Stomach smooth muscle (tissue), 2 donors: ENCODE measurements around the gene RACGAP1.

ENCODE experiments used
- H3K27ac ChIP-seq: one replicate; pipeline ENCODE4 v1.7.0; 2013; ENCODE audit warnings: mild to moderate bottlenecking, low read length, inconsistent platforms
- H3K27me3 ChIP-seq, 2 donors: one replicate each; pipeline ENCODE4 v1.7.0; 2013; ENCODE audit warnings: low read length in 2 of 2; ENCODE audit not compliant: insufficient read depth in 2 of 2, control insufficient read depth in 1 of 2
- H3K36me3 ChIP-seq, 2 donors: one replicate each; pipeline ENCODE4 v1.7.0; 2013; ENCODE audit warnings: low read length in 2 of 2; ENCODE audit not compliant: control insufficient read depth in 2 of 2, insufficient read depth in 2 of 2
- H3K4me1 ChIP-seq: one replicate; pipeline ENCODE4 v1.7.0; 2013; ENCODE audit warnings: low read length; ENCODE audit not compliant: control insufficient read depth, insufficient read depth
- H3K4me3 ChIP-seq, 2 donors: one replicate each; pipeline ENCODE4 v1.7.0; 2013; ENCODE audit warnings: low read length in 2 of 2
- H3K9ac ChIP-seq, 2 donors: one replicate each; pipeline ENCODE4 v1.7.0; 2013; ENCODE audit warnings: low read length in 2 of 2, mild to moderate bottlenecking in 1 of 2
- H3K9me3 ChIP-seq, 2 donors: one replicate each; pipeline ENCODE4 v1.7.0; 2013; ENCODE audit warnings: low read length in 2 of 2; ENCODE audit not compliant: control insufficient read depth in 2 of 2
- donor health status: healthy.
- donor health status: Pancreatic carcinoma.

Gene RACGAP1

GRCh38 chr12:49961111-49961922 lies 64.0 kb downstream of the RACGAP1 start, which contains the start of gene AQP5:
Gene AQP5 (plus strand): TSS chr12:49961872. CDS start chr12:49962018, 146 bp downstream.
- Histone ChIP-seq H3K9ac (no peak within 1 kb of the TSS), H3K9me3 (no peaks in the 10 kb centered on the region), H3K4me3 (peak within 1 kb of the TSS in 1 of 2 donors; percentile 57), H3K36me3 (no peaks in the 10 kb centered on the region), H3K27me3 (peaks cover 32 to 45% of the 10 kb centered on the region in 2 donors), H3K4me1 (peaks cover 6% of the 10 kb centered on the region), H3K27ac (no peak within 1 kb of the TSS)

DNA sequence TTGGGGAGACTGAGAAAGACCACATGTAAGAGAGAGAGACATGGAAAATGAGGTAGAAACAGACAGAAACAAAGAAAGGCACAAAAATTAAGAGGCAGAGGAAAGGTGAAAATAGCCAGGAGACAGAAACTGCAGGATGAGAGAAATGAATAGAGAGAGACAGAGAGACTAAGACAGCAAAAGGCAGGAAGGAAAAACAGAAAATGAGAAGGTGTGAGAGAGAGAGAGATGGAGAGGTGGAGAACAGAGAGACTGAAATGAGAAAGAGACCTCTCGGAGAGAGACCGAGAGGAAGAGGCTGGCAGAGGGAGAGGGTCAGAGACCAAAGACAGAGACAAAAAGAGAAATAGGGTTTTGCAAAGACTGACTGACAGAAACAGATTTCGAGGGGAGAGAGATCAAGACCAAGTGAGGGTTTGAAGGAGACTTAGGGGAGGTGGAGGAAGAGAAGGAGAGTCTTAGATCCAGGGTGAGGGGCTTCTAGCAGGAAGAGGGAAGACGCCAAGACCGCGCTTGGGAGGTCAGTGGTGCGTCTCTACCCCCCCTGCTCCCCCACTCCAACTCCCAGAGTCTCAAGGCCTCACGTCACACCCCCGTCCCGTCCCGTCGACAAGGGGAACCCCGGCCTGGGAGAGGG lies 64.7 kb downstream of the RACGAP1 start:
- H3K4me3 ChIP-seq, result peak overlapping the region in 1 of 2 donors; percentile 57

DNA sequence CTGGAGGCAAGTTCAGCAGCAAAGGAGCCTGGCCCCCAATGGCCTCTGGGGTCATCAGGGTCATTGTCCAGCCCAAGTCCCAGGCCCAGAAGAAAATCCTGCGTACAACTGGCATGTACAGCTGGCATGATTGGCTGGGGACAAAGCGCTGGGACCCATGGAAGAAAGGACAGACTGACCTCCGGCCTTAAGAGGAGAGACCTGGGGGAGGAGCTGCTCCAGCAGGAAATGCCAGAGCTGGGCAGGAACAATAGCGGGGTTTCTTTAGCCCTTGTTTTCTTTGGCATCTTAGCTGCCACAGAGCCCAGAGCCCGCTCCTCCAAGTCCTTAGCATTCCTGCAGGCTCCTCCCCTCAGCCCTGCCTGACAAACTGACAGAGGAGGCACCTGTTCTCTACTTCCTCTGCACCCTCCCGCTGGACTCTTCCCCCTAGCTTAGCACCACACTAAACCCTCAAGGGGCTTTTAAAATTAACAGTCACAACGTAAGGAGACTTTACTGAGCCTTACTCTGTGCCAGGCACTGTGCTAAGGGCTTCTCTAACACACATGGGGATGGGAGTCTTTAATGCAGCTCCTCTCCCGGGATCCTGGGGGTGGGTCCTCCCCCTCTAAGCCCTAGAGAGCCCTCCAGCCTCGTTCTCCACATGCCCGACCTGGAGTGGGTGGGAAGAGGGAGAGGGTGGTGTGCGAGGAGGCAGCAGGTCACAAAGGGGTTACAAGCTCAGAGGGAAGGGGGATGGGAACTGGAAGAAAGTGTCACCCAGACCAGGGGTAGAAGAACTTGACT lies 65.4 kb downstream of the RACGAP1 start:
- peaks cover 40 to 56% of the 10 kb centered on the region in 2 donors for H3K27me3 ChIP-seq
- H3K9ac ChIP-seq, result no peak overlapping the region

More for the DNA sequence above, 64.7 kb downstream of the RACGAP1 start:
- H3K4me1 ChIP-seq, result peaks cover 6% of the 10 kb centered on the region
- no peaks in the 10 kb centered on the region for H3K9me3 ChIP-seq
- H3K36me3 ChIP-seq, result no peaks in the 10 kb centered on the region
- H3K9ac ChIP-seq, result no peak overlapping the region
- H3K27ac ChIP-seq, result no peak overlapping the region
- peaks cover 37 to 49% of the 10 kb centered on the region in 2 donors for H3K27me3 ChIP-seq

GRCh38 chr12:49957570-49957967 lies 67.7 kb downstream of the RACGAP1 start:
- no peak overlapping the region for H3K27ac ChIP-seq
- no peak overlapping the region for H3K9ac ChIP-seq
- H3K27me3 ChIP-seq, result peaks cover 55 to 71% of the 10 kb centered on the region in 2 donors
- H3K4me3 ChIP-seq, result no peak overlapping the region
- no peaks in the 10 kb centered on the region for H3K36me3 ChIP-seq
- no peaks in the 10 kb centered on the region for H3K9me3 ChIP-seq
- H3K4me1 ChIP-seq, result peaks cover 10% of the 10 kb centered on the region

More for the DNA sequence above, 65.4 kb downstream of the RACGAP1 start:
- Histone ChIP-seq H3K4me1 (peaks cover 10% of the 10 kb centered on the region), H3K36me3 (no peaks in the 10 kb centered on the region), H3K27ac (no peak overlapping the region), H3K9me3 (no peaks in the 10 kb centered on the region), H3K4me3 (no peak overlapping the region)

GRCh38 chr12:49956663-49957569 lies 68.4 kb downstream of the RACGAP1 start:
- Histone ChIP-seq H3K9me3 (no peaks in the 10 kb centered on the region), H3K9ac (no peak overlapping the region), H3K36me3 (no peaks in the 10 kb centered on the region), H3K4me3 (no peak overlapping the region), H3K27me3 (peaks cover 55 to 71% of the 10 kb centered on the region in 2 donors), H3K4me1 (peaks cover 10% of the 10 kb centered on the region), H3K27ac (no peak overlapping the region)

GRCh38 chr12:49955899-49956662 lies 69.2 kb downstream of the RACGAP1 start:
- H3K36me3 ChIP-seq, result no peaks in the 10 kb centered on the region
- H3K4me3 ChIP-seq, result no peak overlapping the region
- H3K27ac ChIP-seq, result no peak overlapping the region
- H3K9me3 ChIP-seq, result no peaks in the 10 kb centered on the region
- H3K4me1 ChIP-seq, result peaks cover 6% of the 10 kb centered on the region
- peaks cover 57 to 68% of the 10 kb centered on the region in 2 donors for H3K27me3 ChIP-seq
- no peak overlapping the region for H3K9ac ChIP-seq

GRCh38 chr12:49954863-49955830 lies 70.1 kb downstream of the RACGAP1 start:
- no peak overlapping the region for H3K27ac ChIP-seq
- no peak overlapping the region for H3K9ac ChIP-seq
- H3K27me3 ChIP-seq, result peaks cover 49 to 58% of the 10 kb centered on the region in 2 donors
- peaks cover 4% of the 10 kb centered on the region for H3K4me1 ChIP-seq
- no peaks in the 10 kb centered on the region for H3K9me3 ChIP-seq
- H3K4me3 ChIP-seq, result no peak overlapping the region
- no peaks in the 10 kb centered on the region for H3K36me3 ChIP-seq

DNA sequence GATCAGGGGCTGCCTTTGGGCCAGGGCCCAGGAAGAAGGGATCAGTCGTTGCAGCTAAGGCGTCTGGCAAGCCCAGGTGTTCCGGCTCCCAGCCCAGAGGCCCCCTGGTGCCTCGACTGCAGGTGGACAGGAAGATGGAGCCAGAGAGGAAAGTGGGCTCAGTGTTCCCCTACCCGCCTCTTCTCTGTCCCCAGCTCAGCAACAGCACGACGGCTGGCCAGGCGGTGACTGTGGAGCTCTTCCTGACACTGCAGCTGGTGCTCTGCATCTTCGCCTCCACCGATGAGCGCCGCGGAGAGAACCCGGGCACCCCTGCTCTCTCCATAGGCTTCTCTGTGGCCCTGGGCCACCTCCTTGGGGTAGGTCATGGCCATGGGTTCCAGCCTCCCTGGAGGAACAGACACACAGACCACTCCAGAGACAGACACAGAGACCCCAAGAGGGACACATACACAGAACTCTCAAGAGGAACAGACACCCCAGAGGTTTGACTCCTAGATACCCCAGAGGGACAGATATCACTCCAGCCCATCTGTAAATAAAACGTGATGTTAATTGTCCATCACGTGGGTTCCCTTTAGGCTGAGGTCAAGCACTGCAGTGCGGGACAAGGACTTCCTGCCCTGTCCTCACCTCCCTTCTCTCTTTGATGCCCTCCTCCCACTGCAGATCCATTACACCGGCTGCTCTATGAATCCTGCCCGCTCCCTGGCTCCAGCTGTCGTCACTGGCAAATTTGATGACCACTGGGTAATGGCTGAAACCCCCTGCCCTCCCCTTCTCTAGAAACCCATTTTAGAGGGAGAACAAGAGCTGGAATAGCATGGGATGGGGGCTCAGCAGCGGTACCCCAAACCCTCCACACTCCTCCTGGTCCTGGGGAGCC lies 71.1 kb downstream of the RACGAP1 start:
- H3K9ac ChIP-seq, result no peak overlapping the region
- H3K4me3 ChIP-seq, result no peak overlapping the region
- peaks cover 41 to 49% of the 10 kb centered on the region in 2 donors for H3K27me3 ChIP-seq
- no peaks in the 10 kb centered on the region for H3K9me3 ChIP-seq
- H3K4me1 ChIP-seq, result peaks cover 4% of the 10 kb centered on the region
- no peak overlapping the region for H3K27ac ChIP-seq
- no peaks in the 10 kb centered on the region for H3K36me3 ChIP-seq
